Esophagus muscularis mucosa (tissue), 4 donors: ENCODE measurements around the gene STARD9. TPM values are rescaled to one million over a fixed set of nuclear protein-coding genes. Genes with fewer than 3 reads are reported as not detected.

Experiments
- DNase-seq: peaks from one replicate; pipeline ENCODE4 v3.0.0-alpha.2; 2017; ENCODE audit errors: extremely low spot score
- H3K27ac ChIP-seq, 4 donors: fragments of 200-600 bp; sonication (generic); replicated peaks in 1 of 4; 1 replicate in 3 of 4; 2 replicates in 1 of 4; pipeline ENCODE4 v1.5.1; 2016 to 2019; ENCODE audit warnings: mild to moderate bottlenecking in 1 of 4
- H3K27me3 ChIP-seq, 4 donors: fragments of 200-600 bp; sonication (generic); one replicate each; pipeline versions ENCODE4 v1.5.1 to v1.6.0; 2016 to 2019
- H3K36me3 ChIP-seq, 4 donors: fragments of 200-600 bp; sonication (generic); one replicate each; pipeline ENCODE4 v1.5.1; 2016 to 2019
- H3K4me1 ChIP-seq, 4 donors: fragments of 200-600 bp; sonication (generic); one replicate each; pipeline ENCODE4 v1.5.1; 2016 to 2019
- H3K4me3 ChIP-seq, 4 donors: fragments of 200-600 bp; sonication (generic); 1 replicate in 2 of 4; 2 replicates in 2 of 4; pipeline ENCODE4 v1.5.1; 2016 to 2019; ENCODE audit warnings: mild to moderate bottlenecking in 4 of 4, moderate library complexity in 1 of 4
- H3K9me3 ChIP-seq, 4 donors: fragments of 200-600 bp; sonication (generic); 1 replicate in 3 of 4; 2 replicates in 1 of 4; pipeline ENCODE4 v1.5.1; 2016 to 2019
- EP300 ChIP-seq: sonication (generic); formaldehyde crosslinking; IDR thresholded peaks from one replicate; pipeline ENCODE4 v1.6.1; 2017; ENCODE audit warnings: antibody characterized with exemption
- POLR2A ChIP-seq: fragments of 450-650 bp; IDR thresholded peaks from one replicate; pipeline ENCODE4 v1.6.1; 2017; ENCODE audit warnings: antibody characterized with exemption, moderate library complexity, mild to moderate bottlenecking, low read depth
- POLR2AphosphoS5 ChIP-seq, 2 donors: sonication (generic); formaldehyde crosslinking; IDR thresholded peaks; one replicate each; pipeline ENCODE4 v1.6.1; 2017; ENCODE audit warnings: antibody characterized with exemption in 2 of 2
- WGBS: methylation state at CpG from one replicate; pipeline ENCODE4 v1.1.5; 2018; 5-methylcytosine and 5-hydroxymethylcytosine counted together
- intact Hi-C: fragments of 100-400 bp; cut with DNase I; formaldehyde crosslinking; loops from one replicate; pipeline ENCODE4 v1.15.1; 2023
- total RNA-seq, 4 donors: library from RNA; depleted of rRNA; stranded (reverse); fragments of >200 nt; gene quantifications; one replicate each; pipeline versions ENCODE4 v1.1.0 to v1.2.1, GENCODE V29; 2016
- TF ChIP-seq, protein P1 (sequence below), 3 experiments: fragments of 200-600 bp in 2 of 3; fragments of 450-650 bp in 1 of 3; sonication (generic) in 2 of 3; IDR thresholded peaks; one replicate each; pipeline ENCODE4 v1.5.1; 2017 to 2019; ENCODE audit warnings: antibody characterized with exemption in 3 of 3, mild to moderate bottlenecking in 2 of 3, moderate library complexity in 1 of 3

The STARD9 gene
- total RNA-seq, 4 donors from 2014 or later: 14.2 to 46.9 (median 33.3) TPM

- WGBS: 77% methylated on average over 2 of the region's 2 CpGs
- intact Hi-C loops: no loop called here
- TF ChIP-seq EP300 (no peak), POLR2A (no peak), POLR2AphosphoS5 (IDR thresholded peaks at IDR 0.05) (no peak)
- TF ChIP-seq, protein P1, sequence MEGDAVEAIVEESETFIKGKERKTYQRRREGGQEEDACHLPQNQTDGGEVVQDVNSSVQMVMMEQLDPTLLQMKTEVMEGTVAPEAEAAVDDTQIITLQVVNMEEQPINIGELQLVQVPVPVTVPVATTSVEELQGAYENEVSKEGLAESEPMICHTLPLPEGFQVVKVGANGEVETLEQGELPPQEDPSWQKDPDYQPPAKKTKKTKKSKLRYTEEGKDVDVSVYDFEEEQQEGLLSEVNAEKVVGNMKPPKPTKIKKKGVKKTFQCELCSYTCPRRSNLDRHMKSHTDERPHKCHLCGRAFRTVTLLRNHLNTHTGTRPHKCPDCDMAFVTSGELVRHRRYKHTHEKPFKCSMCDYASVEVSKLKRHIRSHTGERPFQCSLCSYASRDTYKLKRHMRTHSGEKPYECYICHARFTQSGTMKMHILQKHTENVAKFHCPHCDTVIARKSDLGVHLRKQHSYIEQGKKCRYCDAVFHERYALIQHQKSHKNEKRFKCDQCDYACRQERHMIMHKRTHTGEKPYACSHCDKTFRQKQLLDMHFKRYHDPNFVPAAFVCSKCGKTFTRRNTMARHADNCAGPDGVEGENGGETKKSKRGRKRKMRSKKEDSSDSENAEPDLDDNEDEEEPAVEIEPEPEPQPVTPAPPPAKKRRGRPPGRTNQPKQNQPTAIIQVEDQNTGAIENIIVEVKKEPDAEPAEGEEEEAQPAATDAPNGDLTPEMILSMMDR (IDR thresholded peaks at IDR 0.05): no peak
- peaks cover 0 to 10% (median 0%) of the 10 kb centered on the region in 4 donors for H3K36me3 ChIP-seq
- H3K27ac ChIP-seq: no peak overlapping the region
- no peak for DNase-seq
- no peak overlapping the region for H3K4me3 ChIP-seq
- H3K27me3 ChIP-seq: no peaks in the 10 kb centered on the region
- H3K9me3 ChIP-seq: no peaks in the 10 kb centered on the region
- H3K4me1 ChIP-seq: peaks cover 34 to 80% (median 70%) of the 10 kb centered on the region in 4 donors
Measured at GRCh38 chr15:42603978-42604377, 28.6 kb downstream of the STARD9 start.

DNA sequence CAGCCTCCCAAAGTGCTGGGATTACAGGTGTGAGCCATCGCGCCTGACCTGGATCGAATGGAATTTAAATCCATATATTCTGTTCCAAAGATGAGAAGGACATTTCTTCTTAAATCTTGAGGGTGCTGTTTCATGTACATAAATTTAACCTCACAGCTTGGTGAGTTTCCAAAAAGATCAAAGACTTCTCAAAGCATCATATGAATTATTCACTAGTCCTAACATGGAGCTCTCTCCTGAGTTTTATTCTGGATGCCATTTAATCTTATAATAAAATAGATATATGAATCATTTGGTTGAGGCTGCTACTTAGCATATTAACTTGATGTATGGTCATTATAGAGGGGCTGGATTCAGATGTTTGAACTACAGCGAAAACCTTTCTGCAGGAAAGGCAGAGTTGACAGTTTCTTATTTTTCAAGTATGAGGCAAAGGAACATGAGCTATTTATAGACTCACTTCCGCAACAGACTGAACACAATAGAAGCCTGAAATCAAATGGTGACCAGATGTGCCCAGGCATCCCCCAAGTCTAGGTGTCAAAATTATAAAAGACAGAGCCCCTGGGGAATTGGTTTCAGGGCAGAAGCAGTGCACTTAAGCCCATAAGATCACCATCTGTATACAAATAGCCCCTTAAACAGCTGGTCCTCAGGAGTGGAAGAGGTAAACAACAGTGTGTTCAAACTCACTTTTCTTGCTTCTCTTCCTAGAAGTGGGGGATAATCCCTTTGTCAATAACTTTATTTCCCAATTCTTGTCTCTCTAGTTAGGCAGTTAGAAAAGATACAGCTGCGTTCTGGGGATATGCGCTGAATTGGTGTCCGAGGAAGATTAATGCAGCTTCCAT, 29.7 kb downstream of the STARD9 start:
- Histone ChIP-seq H3K27me3 (no peaks in the 10 kb centered on the region), H3K4me3 (peak overlapping the region in 1 of 4 donors; percentile 5), H3K4me1 (peaks cover 42 to 81% (median 74%) of the 10 kb centered on the region in 4 donors), H3K27ac (peak overlapping the region; percentile 67 to 79 (median 72)), H3K36me3 (peaks cover 0 to 10% (median 0%) of the 10 kb centered on the region in 4 donors), H3K9me3 (no peaks in the 10 kb centered on the region)
- 55% methylated on average over 8 of the region's 8 CpGs for WGBS
- no peak for TF ChIP-seq POLR2A
- peak; percentile 11 to 17 for TF ChIP-seq POLR2AphosphoS5 (IDR thresholded peaks at IDR 0.05)
- intact Hi-C loops: no loop called here
- DNase-seq: no peak

DNA sequence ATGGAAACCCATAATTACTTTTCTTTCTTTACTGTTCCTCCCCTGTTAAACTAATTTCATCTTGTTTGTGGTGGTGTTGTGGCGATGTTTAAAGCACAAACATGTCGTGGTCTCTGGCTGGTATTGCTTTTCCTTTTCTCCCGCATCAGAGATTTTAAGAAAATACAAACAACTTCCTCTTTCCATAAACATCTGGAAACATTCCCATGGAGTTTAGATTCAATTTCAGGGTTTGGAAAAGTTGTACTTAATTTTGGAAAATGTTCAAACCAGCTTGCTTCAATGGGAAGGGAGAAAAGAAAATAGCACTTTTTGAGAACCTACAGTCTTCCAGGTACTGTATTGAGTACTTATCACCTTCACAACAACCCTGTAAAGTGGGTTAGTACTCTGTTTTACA, 30.4 kb downstream of the STARD9 start:
- intact Hi-C loops: no loop called here
- DNase-seq: no peak
- peaks cover 0 to 10% (median 0%) of the 10 kb centered on the region in 4 donors for H3K36me3 ChIP-seq
- 63% methylated on average over 3 of the region's 3 CpGs for WGBS
- H3K4me3 ChIP-seq: peak overlapping the region in 1 of 4 donors; percentile 5
- peaks cover 42 to 86% (median 76%) of the 10 kb centered on the region in 4 donors for H3K4me1 ChIP-seq
- no peak for TF ChIP-seq POLR2A
- TF ChIP-seq EP300: no peak
- TF ChIP-seq, protein P1 (IDR thresholded peaks at IDR 0.05): no peak
- no peak for TF ChIP-seq POLR2AphosphoS5 (IDR thresholded peaks at IDR 0.05)
- no peaks in the 10 kb centered on the region for H3K9me3 ChIP-seq
- peak overlapping the region; percentile 67 to 79 (median 72) for H3K27ac ChIP-seq
- H3K27me3 ChIP-seq: no peaks in the 10 kb centered on the region

DNA sequence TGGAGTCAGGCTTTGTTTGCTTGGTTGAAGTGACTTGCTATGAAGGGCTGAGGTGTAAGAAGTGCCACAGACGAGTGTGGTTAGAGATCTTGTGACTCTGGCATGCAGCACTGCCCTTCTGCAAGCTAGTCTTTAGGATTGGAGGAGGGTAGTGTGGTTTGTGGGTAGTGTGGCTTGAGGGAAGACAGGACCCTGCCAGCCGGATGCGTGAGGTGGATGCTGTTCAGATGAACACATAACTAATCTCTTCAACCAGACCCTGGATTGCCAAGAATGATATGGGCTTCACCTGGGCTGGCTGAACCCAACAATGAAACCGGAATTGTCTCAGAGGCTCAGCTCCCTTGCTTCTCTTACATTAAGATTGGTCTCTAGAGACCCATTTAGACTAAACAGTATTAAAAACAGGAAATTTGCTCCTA, 32.7 kb downstream of the STARD9 start:
- no peak for DNase-seq
- Histone ChIP-seq H3K36me3 (peaks cover 0 to 10% (median 0%) of the 10 kb centered on the region in 4 donors), H3K4me1 (peaks cover 46 to 87% (median 77%) of the 10 kb centered on the region in 4 donors), H3K4me3 (no peak overlapping the region), H3K27me3 (no peaks in the 10 kb centered on the region), H3K9me3 (no peaks in the 10 kb centered on the region), H3K27ac (peak overlapping the region in 2 of 4 donors; percentile 3 to 22)
- WGBS: 43% methylated on average over 4 of the region's 4 CpGs
- intact Hi-C loops: no loop called here
- TF ChIP-seq POLR2A (no peak), POLR2AphosphoS5 (IDR thresholded peaks at IDR 0.05) (no peak), EP300 (no peak)
- TF ChIP-seq, protein P1 (IDR thresholded peaks at IDR 0.05): no peak

GRCh38 chr15:42608752-42609488, 33.5 kb downstream of the STARD9 start:
- H3K4me1 ChIP-seq: peaks cover 46 to 85% (median 71%) of the 10 kb centered on the region in 4 donors
- TF ChIP-seq POLR2A (no peak), POLR2AphosphoS5 (IDR thresholded peaks at IDR 0.05) (no peak), EP300 (no peak)
- TF ChIP-seq, protein P1 (IDR thresholded peaks at IDR 0.05): no peak
- no peak for DNase-seq
- no peaks in the 10 kb centered on the region for H3K27me3 ChIP-seq
- peaks cover 0 to 10% (median 0%) of the 10 kb centered on the region in 4 donors for H3K36me3 ChIP-seq
- no peaks in the 10 kb centered on the region for H3K9me3 ChIP-seq
- 67% methylated on average over 7 of the region's 7 CpGs for WGBS
- intact Hi-C loops: no loop called here
- peak overlapping the region in 2 of 4 donors; percentile 3 to 27 for H3K27ac ChIP-seq
- no peak overlapping the region for H3K4me3 ChIP-seq
